GM21447 (cell line): ENCODE measurements around the gene AADACL3.
"Not testable (repeated sequence)": the region's sequence is repeated elsewhere in the genome, so short reads cannot be mapped to it uniquely, and the experiment has no call there.

Experiments used
- ATAC-seq: cut with Tn5 transposase; IDR thresholded peaks from one replicate; pipeline ENCODE4 v1.9.1; 2021; ENCODE audit not compliant: unreplicated experiment

Gene AADACL3

GRCh38 chr1:12714710-12715475 is 1.0 kb upstream of the AADACL3 start:
- no peak for ATAC-seq

DNA sequence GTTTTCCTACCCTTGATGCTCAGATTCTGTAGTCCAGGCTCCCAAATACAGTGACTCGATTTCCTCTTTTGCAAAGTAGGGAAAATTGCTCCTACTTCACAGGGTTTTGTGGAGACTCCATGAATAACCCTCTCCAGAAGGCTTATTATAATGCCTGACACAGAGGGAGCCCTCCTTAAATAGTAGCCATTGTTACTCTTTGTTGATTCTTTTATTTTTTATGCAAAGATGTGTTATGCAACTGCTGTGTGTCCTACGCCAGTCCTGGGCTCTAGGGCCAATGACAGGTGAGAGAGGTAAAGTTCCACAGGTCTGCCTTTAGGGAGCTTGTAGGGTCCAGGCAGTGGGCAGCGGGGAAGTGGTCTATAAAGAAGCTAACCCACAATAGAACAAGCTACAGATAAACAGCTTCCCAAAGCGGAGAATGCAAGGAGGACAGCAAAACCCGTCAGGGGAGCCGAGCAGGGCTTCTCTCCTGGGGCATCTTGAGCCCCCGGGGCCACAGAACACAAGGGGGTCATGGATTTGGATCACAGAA is 1.5 kb downstream of the AADACL3 start:
- no peak for ATAC-seq

DNA sequence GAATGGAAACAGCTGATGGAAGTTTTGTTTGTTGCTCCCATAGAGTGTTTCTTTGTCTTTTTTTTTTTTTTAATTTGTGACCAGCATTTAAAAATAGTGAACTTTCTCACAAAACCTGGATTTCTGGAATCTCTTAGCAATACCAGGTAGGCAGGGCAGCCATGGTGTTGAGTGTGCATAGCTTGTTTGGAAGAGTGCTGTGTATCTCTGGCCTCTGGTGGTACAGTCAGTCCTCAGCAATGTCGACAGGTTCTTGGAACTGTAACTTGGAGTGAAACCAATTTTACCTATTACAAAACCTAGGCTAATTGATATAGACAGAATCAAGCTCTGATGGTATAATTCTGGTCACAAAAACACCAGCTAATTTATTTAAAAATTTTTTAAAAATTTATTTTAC is 6.7 kb downstream of the AADACL3 start:
- ATAC-seq = no peak

- ATAC-seq = no peak
Measured at GRCh38 chr1:12728391-12728790, 12.5 kb downstream of the AADACL3 start.

- ATAC-seq = no peak
Measured at GRCh38 chr1:12730156-12730555, 14.2 kb downstream of the AADACL3 start.

DNA sequence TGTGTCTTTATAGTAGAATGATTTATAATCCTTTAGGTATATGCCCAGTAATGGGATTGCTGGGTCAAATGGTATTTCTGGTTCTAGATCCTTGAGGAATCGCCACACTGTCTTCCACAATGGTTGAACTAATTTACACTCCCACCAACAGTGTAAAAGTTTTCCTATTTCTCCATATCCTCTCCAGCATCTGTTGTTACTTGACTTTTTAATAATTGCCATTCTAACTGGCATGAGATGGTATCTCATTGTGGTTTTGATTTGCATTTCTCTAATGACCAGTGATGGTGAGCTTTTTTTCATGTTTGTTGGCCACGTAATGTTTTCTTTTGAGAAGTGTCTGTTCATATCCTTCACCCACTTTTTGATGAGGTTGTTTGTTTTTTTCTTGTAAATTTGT is 15.2 kb downstream of the AADACL3 start:
- ATAC-seq = not testable (repeated sequence)

DNA sequence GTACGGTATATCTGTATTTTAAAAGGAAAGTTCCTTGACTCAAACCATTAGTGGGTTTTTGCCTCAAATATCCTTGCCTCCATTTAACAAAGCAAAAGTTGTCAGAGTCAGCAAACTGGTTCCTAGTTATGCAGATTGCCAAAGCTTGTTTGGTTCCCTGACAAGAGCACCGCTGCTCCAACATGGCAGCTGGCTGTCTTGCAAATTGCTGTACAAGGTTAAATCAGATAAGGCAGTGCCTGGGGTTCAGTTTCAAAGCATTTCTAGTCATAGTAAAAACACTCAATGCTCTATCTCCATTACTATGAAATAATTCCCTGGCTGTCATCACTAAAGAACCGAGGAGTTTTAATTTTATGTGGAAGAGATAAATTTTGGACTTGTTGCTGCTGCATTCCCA is 18.7 kb downstream of the AADACL3 start:
- ATAC-seq = no peak

DNA sequence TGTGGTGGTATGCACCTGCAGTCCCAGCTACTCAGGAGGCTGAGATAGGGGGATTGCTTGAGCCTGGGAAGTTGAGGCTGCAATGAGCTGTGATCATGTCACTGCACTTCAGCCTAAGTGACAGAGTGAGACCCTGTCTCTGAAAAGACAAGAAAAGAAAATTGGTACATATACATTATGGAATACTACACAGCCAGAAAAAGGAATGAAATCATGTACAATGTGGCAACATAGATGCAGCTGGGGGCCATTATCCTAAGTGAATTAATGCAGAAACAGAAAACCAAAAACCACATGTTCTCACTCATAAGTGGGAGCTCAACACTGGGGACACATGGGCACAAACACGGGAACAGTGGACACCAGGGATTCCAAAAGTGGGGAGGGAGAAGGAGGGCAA is 23.0 kb downstream of the AADACL3 start:
- ATAC-seq = no peak

- ATAC-seq = no peak
Measured at GRCh38 chr1:12739613-12740012, 23.7 kb downstream of the AADACL3 start.

- ATAC-seq = no peak
Measured at GRCh38 chr1:12741946-12742345, 26.0 kb downstream of the AADACL3 start.

DNA sequence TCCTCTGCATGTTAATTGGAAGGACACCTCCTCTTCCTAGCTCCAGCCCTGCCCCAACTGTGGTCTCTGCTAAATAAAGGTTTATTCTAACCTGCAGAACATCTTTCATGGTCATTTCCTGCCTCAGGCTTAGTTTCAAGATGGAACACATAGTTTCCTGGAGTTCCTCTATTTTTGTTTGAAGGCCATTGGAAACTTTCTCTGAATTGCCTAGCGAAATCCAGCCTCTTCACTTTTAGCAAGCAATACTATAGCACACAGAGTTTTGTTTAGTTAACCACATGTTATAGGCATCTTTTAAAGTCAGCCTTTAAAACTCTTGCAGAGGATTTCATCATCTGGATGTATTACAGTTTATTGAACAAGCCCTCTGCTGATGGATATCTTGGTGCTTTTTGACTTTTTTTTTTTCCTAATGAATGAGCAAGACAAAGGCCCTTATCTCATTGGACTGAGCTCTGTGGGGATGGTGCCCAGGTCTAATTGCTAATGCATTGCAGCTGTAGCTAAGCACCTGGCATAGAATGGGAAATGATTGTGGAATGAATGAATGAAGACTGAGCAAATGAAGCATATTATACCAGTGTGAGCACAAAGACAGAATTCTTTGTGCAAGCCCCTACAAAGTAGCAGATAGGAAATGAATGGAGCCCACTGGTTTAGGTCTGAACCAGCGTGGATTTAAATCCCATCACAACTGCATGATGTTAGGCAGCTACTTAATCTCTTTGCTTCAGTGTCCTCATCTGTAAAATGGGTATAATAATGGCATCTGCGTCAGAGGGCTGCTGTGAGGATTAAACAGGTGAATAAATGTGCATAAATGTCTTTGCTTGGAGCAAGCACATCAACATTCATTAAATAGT is 29.4 kb downstream of the AADACL3 start:
- ATAC-seq = no peak

GRCh38 chr1:12745992-12746323 is 30.0 kb downstream of the AADACL3 start, which contains the start of gene CFAP107:
Gene CFAP107 (plus strand): TSS chr1:12746200. CDS start chr1:12746431, 231 bp downstream.
- ATAC-seq = no peak

- ATAC-seq = no peak
Measured at GRCh38 chr1:12748778-12749355, 33.0 kb downstream of the AADACL3 start.

DNA sequence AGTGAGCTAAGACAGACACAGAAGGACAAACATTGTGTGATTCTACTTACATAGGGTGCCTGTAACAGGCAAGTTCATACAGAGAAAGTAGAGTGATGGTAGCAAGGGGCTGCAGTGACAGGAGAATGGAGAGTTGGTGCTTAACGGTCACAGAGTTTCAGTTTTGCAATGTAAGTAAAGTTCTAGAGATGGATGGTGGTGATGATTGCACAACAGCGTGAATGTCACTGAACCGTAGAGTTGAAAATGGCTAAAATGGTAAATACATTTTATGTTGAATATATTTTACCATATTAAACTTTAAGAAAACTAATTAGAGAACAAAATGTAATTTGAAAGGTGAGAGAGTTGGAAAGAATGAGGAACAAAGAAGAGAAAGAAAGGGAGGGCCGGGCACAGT is 38.8 kb downstream of the AADACL3 start:
- ATAC-seq = no peak

GRCh38 chr1:12756273-12756672 is 40.4 kb downstream of the AADACL3 start:
- ATAC-seq = no peak

- ATAC-seq = no peak
Measured at GRCh38 chr1:12756768-12757413, 41.0 kb downstream of the AADACL3 start.

- no peak for ATAC-seq
Measured at GRCh38 chr1:12757836-12758235, 41.9 kb downstream of the AADACL3 start.

DNA sequence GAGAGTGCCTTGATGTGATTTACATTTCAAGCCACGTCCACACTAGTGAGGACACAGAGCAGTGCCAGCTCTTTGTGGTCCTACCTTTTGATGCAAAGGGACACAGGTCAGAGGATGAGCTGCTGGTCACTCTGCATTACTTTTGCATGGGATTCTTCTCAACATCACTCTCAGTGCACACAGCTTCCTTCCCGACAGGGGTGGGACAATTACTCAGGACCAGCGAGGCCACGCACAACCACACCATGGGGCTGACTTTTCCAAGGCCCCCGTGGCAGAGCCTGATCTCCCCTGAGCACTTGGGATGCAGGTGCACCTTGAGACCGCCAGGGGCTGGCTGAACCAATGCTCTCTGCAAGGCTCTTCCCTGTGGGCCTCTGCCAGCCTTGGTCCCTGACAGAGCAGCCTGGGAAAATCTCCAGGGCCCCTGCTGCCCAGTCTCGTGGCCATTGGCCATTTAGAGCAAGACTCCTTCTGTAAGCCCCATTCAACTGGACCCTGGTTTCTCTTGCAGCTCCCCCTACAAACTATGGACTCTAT is 44.4 kb downstream of the AADACL3 start:
- ATAC-seq = no peak

GRCh38 chr1:12761781-12762180 is 45.9 kb downstream of the AADACL3 start:
- no peak for ATAC-seq

DNA sequence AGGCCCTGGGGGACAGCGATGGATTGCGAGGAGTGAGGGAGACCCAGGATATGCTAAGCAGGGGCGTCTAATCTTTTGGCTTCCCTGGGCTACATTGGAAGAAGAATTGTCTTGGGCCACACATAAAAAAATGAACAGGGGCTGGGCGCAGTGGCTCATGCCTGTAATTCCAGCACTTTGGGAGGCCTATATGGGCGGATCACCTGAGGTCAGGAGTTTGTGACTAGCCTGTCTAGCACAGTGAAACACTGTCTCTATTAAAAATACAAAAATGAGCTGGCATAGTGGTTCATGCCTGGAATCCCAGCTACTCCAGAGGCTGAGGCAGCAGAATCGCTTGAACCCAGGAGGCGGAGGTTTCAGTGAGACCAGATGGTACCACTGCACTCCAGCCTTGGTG is 46.9 kb downstream of the AADACL3 start:
- no peak for ATAC-seq

- ATAC-seq = no peak
Measured at GRCh38 chr1:12763479-12763878, 47.6 kb downstream of the AADACL3 start.
